ENCODE measurements around the gene DNAH12. TPM values are rescaled to one million over a fixed set of nuclear protein-coding genes. Genes with fewer than 3 reads are reported as not detected.

Gene DNAH12
- total and polyA plus RNA-seq, 2 of the 13 experiments (the other 11 are each of a cell fraction or from before 2014, with no cell fraction given) = 0.11 TPM

GRCh38 chr3:57555738-57556458 is 11.8 kb upstream of the DNAH12 start, which contains the start of gene PDE12 (continued):
- TF ChIP-seq NR2F1 (CRISPR knock-in tag; IDR thresholded peaks at IDR 0.05) (peak; percentile 32 to 80; a peak in 2 of 4 replicates), SNAPC4 (CRISPR knock-in tag; IDR thresholded peaks at IDR 0.05) (no peak), BCL3 (CRISPR knock-in tag; IDR thresholded peaks at IDR 0.05) (0 out of 2 replicates have a peak, but pooled peaks have one; percentile 50), SOX13 (IDR thresholded peaks at IDR 0.05) (no peak; the same call in 1 of the 2 replicates), SOX13 (CRISPR knock-in tag; conservative IDR thresholded peaks at IDR 0.05 in 1 of 2, IDR thresholded peaks at IDR 0.05 in 1 of 2) (no peak), NFKBIZ (CRISPR knock-in tag; IDR thresholded peaks at IDR 0.05) (peak; percentile 75; the same call in 1 of the 2 replicates), EEA1 (CRISPR knock-in tag; IDR thresholded peaks at IDR 0.05; ENCODE audit: borderline replicate concordance) (peak; percentile 84; the same call in 1 of the 2 replicates), ATRX (CRISPR knock-in tag; IDR thresholded peaks at IDR 0.05; ENCODE audit: borderline replicate concordance) (no peak), HOXA9 (CRISPR knock-in tag; IDR thresholded peaks at IDR 0.05; ENCODE audit: borderline replicate concordance) (peak; percentile 81), MIXL1 (CRISPR knock-in tag; IDR thresholded peaks at IDR 0.05) (peak; percentile 74), ZZZ3 (CRISPR knock-in tag; IDR thresholded peaks at IDR 0.05; ENCODE audit: borderline replicate concordance) (peak; percentile 87; the same call in 1 of the 2 replicates), MXD3 (CRISPR knock-in tag; IDR thresholded peaks at IDR 0.05) (peak; percentile 95), DDIT3 (CRISPR knock-in tag; IDR thresholded peaks at IDR 0.05) (no peak), TOE1 (CRISPR knock-in tag; IDR thresholded peaks at IDR 0.05) (peak; percentile 47; the same call in 1 of the 2 replicates), SALL2 (CRISPR knock-in tag; IDR thresholded peaks at IDR 0.05) (no peak), SP2 (CRISPR knock-in tag; IDR thresholded peaks at IDR 0.05) (peak; percentile 61), ZFP36L1 (CRISPR knock-in tag; IDR thresholded peaks at IDR 0.05) (peak; percentile 82), FIP1L1 (IDR thresholded peaks at IDR 0.05; ENCODE audit: borderline replicate concordance, insufficient read depth, low read depth, low read length) (no peak), TGIF2 (CRISPR knock-in tag; IDR thresholded peaks at IDR 0.05) (peak; percentile 98), WIZ (CRISPR knock-in tag; IDR thresholded peaks at IDR 0.05) (peak; percentile 72; the same call in 1 of the 2 replicates), RXRA (CRISPR knock-in tag; IDR thresholded peaks at IDR 0.05) (peak; percentile 98), BRCA1 (CRISPR knock-in tag; IDR thresholded peaks at IDR 0.05) (no peak), NR2C2 (CRISPR knock-in tag; IDR thresholded peaks at IDR 0.05; ENCODE audit: borderline replicate concordance) (peak; percentile 97)

Data from HepG2 (cell line).